ENCODE measurements around the gene PLXDC1. TPM values are rescaled to one million over a fixed set of nuclear protein-coding genes. Genes with fewer than 3 reads are reported as not detected.

The PLXDC1 gene
- total and polyA plus RNA-seq, 2 experiments from 2014 or later, result 0.28 to 0.91 TPM

- H3K4me1 Mint-ChIP-seq, result no peaks in the 10 kb centered on the region
- no peaks in the 10 kb centered on the region for H3K4me1 ChIP-seq (ENCODE audit: insufficient read depth)
- DNase-seq (ENCODE audit: low spot score), result no peak
- no peak overlapping the region for H2AFZ ChIP-seq
- peaks cover 5% of the 10 kb centered on the region for H3K27me3 Mint-ChIP-seq (ENCODE audit: insufficient read depth, low read depth, poor library complexity)
- H3K36me3 ChIP-seq (ENCODE audit: insufficient read depth), result peaks cover 18% of the 10 kb centered on the region
- 0 out of 2 replicates have a peak, but pooled peaks cover 2% of the 10 kb centered on the region for H3F3A ChIP-seq (replicated peaks; ENCODE audit: low read depth)
- no peaks in the 10 kb centered on the region for H3K9me2 ChIP-seq (ENCODE audit: insufficient read depth)
- H4K20me1 ChIP-seq (replicated peaks; ENCODE audit: insufficient read depth), result no peaks in the 10 kb centered on the region; the same call in 1 of the 2 replicates
- H3K36me3 Mint-ChIP-seq (ENCODE audit: low read depth), result peaks cover 44% of the 10 kb centered on the region
- no peak overlapping the region for H3K4me3 ChIP-seq
- H3K27ac ChIP-seq (ENCODE audit: low read depth), result no peak overlapping the region
- H3K4me3 Mint-ChIP-seq, result no peak overlapping the region
- H3K9me3 Mint-ChIP-seq, result no peaks in the 10 kb centered on the region
- no peak for ATAC-seq
- TF ChIP-seq ZNF114 (CRISPR knock-in tag; IDR thresholded peaks at IDR 0.05) (no peak), NANOG (IDR thresholded peaks at IDR 0.05; ENCODE audit: borderline replicate concordance) (no peak), STAT1 (IDR thresholded peaks at IDR 0.05; ENCODE audit: unreplicated experiment) (no peak)
- H3K4me2 ChIP-seq, result no peak overlapping the region
- H3K79me2 ChIP-seq (replicated peaks; ENCODE audit: insufficient read depth), result no peaks in the 10 kb centered on the region
- no peak overlapping the region for H3K27ac Mint-ChIP-seq
- H3K27me3 ChIP-seq (ENCODE audit: insufficient read depth), result no peaks in the 10 kb centered on the region
These were observed 32.3 kb upstream of the PLXDC1 start for GRCh38 chr17:39183720-39184119.

GRCh38 chr17:39183045-39183444 is 31.6 kb upstream of the PLXDC1 start:
- Histone ChIP-seq H4K20me1 (replicated peaks; ENCODE audit: insufficient read depth) (no peaks in the 10 kb centered on the region; the same call in 1 of the 2 replicates), H3K4me1 (ENCODE audit: insufficient read depth) (no peaks in the 10 kb centered on the region), H3K79me2 (replicated peaks; ENCODE audit: insufficient read depth) (no peaks in the 10 kb centered on the region), H2AFZ (no peak overlapping the region), H3F3A (replicated peaks; ENCODE audit: low read depth) (0 out of 2 replicates have a peak, but pooled peaks cover 5% of the 10 kb centered on the region), H3K4me3 (no peak overlapping the region), H3K36me3 (ENCODE audit: insufficient read depth) (peaks cover 18% of the 10 kb centered on the region), H3K27ac (ENCODE audit: low read depth) (no peak overlapping the region), H3K4me2 (no peak overlapping the region), H3K9me2 (ENCODE audit: insufficient read depth) (no peaks in the 10 kb centered on the region), H3K27me3 (ENCODE audit: insufficient read depth) (no peaks in the 10 kb centered on the region)
- H3K27ac Mint-ChIP-seq, result no peak overlapping the region
- TF ChIP-seq STAT1 (IDR thresholded peaks at IDR 0.05; ENCODE audit: unreplicated experiment), result no peak
- TF ChIP-seq ZNF462 (CRISPR knock-in tag; IDR thresholded peaks at IDR 0.05), result no peak
- no peak for TF ChIP-seq CREB1 (CRISPR knock-in tag; IDR thresholded peaks at IDR 0.05; ENCODE audit: low read depth)
- no peak for TF ChIP-seq POLR2AphosphoS5 (IDR thresholded peaks at IDR 0.05; ENCODE audit: low read depth)
- no peak for TF ChIP-seq ZNF331 (CRISPR knock-in tag; IDR thresholded peaks at IDR 0.05; ENCODE audit: low read depth)
- no peak for TF ChIP-seq EZH2phosphoT487 (IDR thresholded peaks at IDR 0.05; ENCODE audit: unreplicated experiment)
- H3K27me3 Mint-ChIP-seq (ENCODE audit: insufficient read depth, low read depth, poor library complexity), result peaks cover 6% of the 10 kb centered on the region
- ATAC-seq, result no peak
- H3K4me3 Mint-ChIP-seq, result no peak overlapping the region; the same call in 2 of the 3 replicates
- peaks cover 1% of the 10 kb centered on the region; the same call in 1 of the 3 replicates for H3K4me1 Mint-ChIP-seq
- H3K9me3 Mint-ChIP-seq, result no peaks in the 10 kb centered on the region
- DNase-seq (ENCODE audit: low spot score), result no peak
- peaks cover 42% of the 10 kb centered on the region for H3K36me3 Mint-ChIP-seq (ENCODE audit: low read depth)
